K562 (cell line): ENCODE data around the gene MTFR2. TPM values are rescaled to one million over a fixed set of nuclear protein-coding genes. Genes with fewer than 3 reads are reported as not detected.

Experiments
- ATAC-seq: fragments of 200-7000 bp; cut with Tn5 transposase; 3 replicates; pipeline ENCODE4 v1.9.1; 2020; ENCODE audit warnings: moderate library complexity
- BruUV-seq: library from RNA; stranded (reverse); fragments of 400-500 nt; replicated peaks from 2 replicates; lab custom pipeline; 2021; lab: Mats Ljungman, UMichigan
- CTCF ChIA-PET: fragments of 300-600 bp; formaldehyde crosslinking; extraction: SDS; loops from one replicate; lab custom pipeline; 2021; ENCODE audit warnings: low intra/inter-chr PET ratio; lab: Yijun Ruan, JAX
- POLR2A ChIA-PET: fragments of 300-600, 350-650 bp; sonication (Branson Sonifier 250); formaldehyde crosslinking; extraction: SDS; loops from one replicate; lab custom pipeline; 2021; ENCODE audit warnings: antibody characterized with exemption, inconsistent platforms; lab: Yijun Ruan, JAX
- DNase-seq, 4 experiments: peaks; one replicate each; pipeline versions ENCODE4 v3.0.0 to v3.0.0-alpha.2; 2011 to 2018; ENCODE audit warnings: low spot score in 3 of 4, mixed read lengths in 3 of 4; ENCODE audit errors: extremely low read depth in 1 of 4
- FAIRE-seq: peaks from 2 replicates; lab custom pipeline; 2011; peaks lifted over from hg19 to GRCh38; lab: Jason Lieb, UNC
- H2AFZ ChIP-seq: 2 replicates; pipeline ENCODE4 v1.6.0; 2011; ENCODE audit warnings: low read depth, low read length, control low read depth, inconsistent platforms
- H3K27ac ChIP-seq: fragments of 200-600 bp; 3 replicates; pipeline ENCODE4 v1.8.0; 2011; ENCODE audit warnings: low read depth, mild to moderate bottlenecking, control low read depth, inconsistent platforms, low read length, moderate library complexity, mixed read lengths; ENCODE audit errors: extremely low read depth
- H3K27me3 ChIP-seq, 2 experiments: fragments of 300-600 bp in 1 of 2; 2 replicates in 1 of 2; 3 replicates in 1 of 2; pipeline versions ENCODE4 v1.6.0 to v1.8.0; 2011; ENCODE audit warnings: inconsistent platforms in 2 of 2, low read length in 2 of 2, mild to moderate bottlenecking in 1 of 2, mixed read lengths in 1 of 2, moderate library complexity in 1 of 2; ENCODE audit not compliant: control insufficient read depth in 2 of 2, insufficient read depth in 2 of 2
- H3K36me3 ChIP-seq: fragments of 300-600 bp; 3 replicates; pipeline ENCODE4 v1.8.0; 2011; ENCODE audit warnings: mild to moderate bottlenecking, low read length, inconsistent platforms; ENCODE audit not compliant: control insufficient read depth, insufficient read depth
- H3K4me1 ChIP-seq, 2 experiments: fragments of 200-600 bp in 1 of 2; replicated peaks in 1 of 2; 2 replicates in 1 of 2; 3 replicates in 1 of 2; pipeline versions ENCODE4 v1.5.1 to v1.8.0; 2011; ENCODE audit warnings: inconsistent platforms in 2 of 2, low read length in 2 of 2, mild to moderate bottlenecking in 1 of 2, mixed read lengths in 1 of 2, moderate library complexity in 1 of 2; ENCODE audit not compliant: control insufficient read depth in 2 of 2, insufficient read depth in 2 of 2
- H3K4me2 ChIP-seq: 2 replicates; pipeline ENCODE4 v1.6.1; 2011; ENCODE audit warnings: low read length, control low read depth, inconsistent platforms, mixed read lengths; ENCODE audit not compliant: insufficient read depth
- H3K4me3 ChIP-seq: fragments of 200-600 bp; sonication (generic), shearing (Covaris generic); 2 replicates; pipeline ENCODE4 v1.5.1; 2016; ENCODE audit warnings: control low read depth, inconsistent platforms
- H3K79me2 ChIP-seq: fragments of 200-600 bp; 3 replicates; pipeline ENCODE4 v1.8.0; 2011; ENCODE audit warnings: low read length, inconsistent platforms; ENCODE audit not compliant: control insufficient read depth, insufficient read depth
- H3K9ac ChIP-seq, 2 experiments: 2 replicates each; pipeline versions ENCODE4 v1.6.0 to v1.6.1; 2011; ENCODE audit warnings: low read depth in 2 of 2, low read length in 2 of 2, control low read depth in 1 of 2, inconsistent platforms in 1 of 2, mild to moderate bottlenecking in 1 of 2, mixed read lengths in 1 of 2; ENCODE audit not compliant: insufficient read depth in 1 of 2
- H3K9me1 ChIP-seq: one replicate; pipeline ENCODE4 v1.6.0; 2011; ENCODE audit warnings: inconsistent platforms, mild to moderate bottlenecking, low read length, moderate library complexity; ENCODE audit not compliant: control insufficient read depth, insufficient read depth
- H3K9me3 ChIP-seq: replicated peaks from 2 replicates; pipeline ENCODE4 v1.5.1; 2011; ENCODE audit warnings: low read depth, low read length, inconsistent platforms; ENCODE audit not compliant: control insufficient read depth, insufficient read depth
- H4K20me1 ChIP-seq: replicated peaks from 2 replicates; pipeline ENCODE4 v1.6.1; 2011; ENCODE audit warnings: low read length, inconsistent platforms, mixed read lengths; ENCODE audit not compliant: control insufficient read depth, insufficient read depth
- DMBX1 ChIP-seq: fragments of 250-450 bp; sonication (Bioruptor Pico); IDR thresholded peaks from 2 replicates; pipeline ENCODE4 v1.8.0; 2022; ENCODE audit warnings: inconsistent platforms, mild to moderate bottlenecking, moderate library complexity, borderline replicate concordance
- GTF2E2 ChIP-seq: fragments of 200-800 bp; sonication (Bioruptor generic); IDR thresholded peaks from 2 replicates; pipeline ENCODE4 v1.6.1; 2016; ENCODE audit warnings: missing genetic modification characterization, missing compliant biosample characterization
- KLF13 ChIP-seq: fragments of 450-650 bp; IDR thresholded peaks from 2 replicates; pipeline ENCODE4 v1.6.1; 2016; ENCODE audit warnings: missing genetic modification characterization, low read depth, mild to moderate bottlenecking, missing compliant biosample characterization, moderate library complexity, borderline replicate concordance
- SMARCE1 ChIP-seq: fragments of 450-650 bp; IDR thresholded peaks from 2 replicates; pipeline ENCODE4 v1.7.1; 2016; ENCODE audit warnings: mild to moderate bottlenecking
- SNIP1 ChIP-seq: fragments of 450-650 bp; IDR thresholded peaks from 2 replicates; pipeline ENCODE4 v1.7.1; 2017; ENCODE audit warnings: low read depth, mild to moderate bottlenecking
- ZFP30 ChIP-seq: fragments of 250-450 bp; sonication (Bioruptor Pico); IDR thresholded peaks from 2 replicates; pipeline ENCODE4 v1.8.0; 2022; ENCODE audit warnings: moderate library complexity, mild to moderate bottlenecking, inconsistent platforms, borderline replicate concordance
- ZKSCAN1 ChIP-seq: fragments of 150-350 bp; IDR thresholded peaks from 2 replicates; pipeline ENCODE4 v1.6.1; 2016; ENCODE audit warnings: low read depth, low read length
- WGBS: fragments of 100-300 bp; shearing (Covaris generic); methylation state at CpG from one replicate; pipeline ENCODE4 v1.1.6; 2016; ENCODE audit warnings: low coverage, mixed read lengths; ENCODE audit not compliant: insufficient coverage; ENCODE audit errors: missing lambda C conversion rate; 5-methylcytosine and 5-hydroxymethylcytosine counted together
- in situ Hi-C: fragments of 300-500 bp; cut with MboI; formaldehyde crosslinking; loops from 4 replicates; pipeline ENCODE4 v1.15.0; 2018; ENCODE audit warnings: inconsistent platforms, mixed read lengths
- intact Hi-C: fragments of 100-400 bp; cut with micrococcal nuclease; formaldehyde crosslinking; loops from 2 replicates; pipeline ENCODE4 v1.14.2; 2022
- polyA plus RNA-seq, 8 experiments: library from polyadenylated mRNA; depleted of rRNA in 4 of 8; stranded (reverse) in 5 of 8; unstranded in 3 of 8; fragments of >200 nt; fragmentation: Nextera tagmentation in 2 of 8; fragmentation: Illumina TruSeq in 1 of 8; extraction: Ambion mirVana in 2 of 8; extraction: Trizol in 1 of 8; gene quantifications; 2 replicates each; pipeline versions ENCODE4 v1.2.1 to v1.2.3, GENCODE V29; 2011 to 2014; ENCODE audit warnings: inconsistent platforms in 1 of 8, missing spikeins in 1 of 8
- total RNA-seq, 7 experiments: library from RNA; depleted of rRNA in 6 of 7; stranded (reverse); fragments of >200 nt in 6 of 7; fragmentation: Illumina TruSeq in 2 of 7; extraction: Trizol in 2 of 7; gene quantifications; 2 replicates each; pipeline versions ENCODE4 v1.2.1 to v1.2.3, GENCODE V29; 2011 to 2021; ENCODE audit warnings: low replicate concordance in 1 of 7
- TF ChIP-seq, protein P1 (sequence below): fragments of 450-650 bp; IDR thresholded peaks from 2 replicates; pipeline ENCODE4 v1.6.1; 2017; ENCODE audit warnings: antibody characterized with exemption, mild to moderate bottlenecking
- TF ChIP-seq, protein P2 (sequence below): fragments of 450-650 bp; IDR thresholded peaks from 2 replicates; pipeline ENCODE4 v1.6.1; 2016; ENCODE audit warnings: antibody characterized with exemption

MTFR2 gene
- total and polyA plus RNA-seq, 9 of the 15 experiments (the other 6 are each of a cell fraction or from before 2014, with no cell fraction given) = 10.1 to 63.3 (median 45.9) TPM

DNA sequence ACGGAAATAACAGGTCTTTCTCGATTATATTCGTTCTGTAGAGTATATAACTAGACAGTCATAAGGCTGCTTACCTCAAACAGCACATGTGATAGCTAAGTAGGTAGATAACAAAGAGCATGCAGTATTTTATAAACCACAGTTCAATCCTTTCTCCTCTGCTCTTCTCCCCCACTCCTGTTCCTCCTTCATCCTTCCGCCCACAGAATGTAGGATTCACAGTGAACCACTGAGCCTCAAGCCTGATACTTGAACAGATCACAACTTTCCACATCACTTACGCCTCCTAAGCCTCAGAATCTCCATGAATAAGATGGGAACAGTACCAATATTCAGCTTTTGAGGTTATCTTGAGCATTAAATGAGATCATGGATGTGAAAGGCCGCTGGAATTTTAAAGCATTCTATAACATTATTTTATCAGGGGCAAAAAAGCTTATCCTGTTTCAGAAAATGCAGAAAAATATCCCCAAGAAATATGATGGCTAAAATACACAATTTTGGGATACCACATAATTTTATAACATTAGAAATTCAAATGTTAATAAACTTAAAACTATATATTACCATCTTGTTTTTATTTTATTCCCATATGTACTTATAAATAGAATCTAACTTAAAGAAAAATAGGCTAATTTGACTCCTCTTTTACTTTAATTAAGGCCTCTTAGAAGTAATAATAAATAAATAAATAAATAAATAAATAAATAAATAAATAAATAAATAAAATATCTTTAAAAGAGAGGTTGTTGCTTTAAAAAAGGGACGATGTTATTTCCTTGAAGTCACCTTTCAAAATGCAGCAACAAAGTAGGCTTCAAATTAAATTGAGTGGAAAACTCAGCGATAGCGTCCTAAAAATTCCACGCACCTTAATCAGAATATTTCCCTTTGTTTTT is 33.4 kb downstream of the MTFR2 start:
- in situ Hi-C loops = no loop called here
- CTCF ChIA-PET = no interaction called here

More for the DNA sequence above, 33.4 kb downstream of the MTFR2 start:
- no peaks in the 10 kb centered on the region for H3K9me1 ChIP-seq
- H3K9me3 ChIP-seq = 0 out of 2 replicates have a peak, but pooled peaks cover 3% of the 10 kb centered on the region
- H3K27me3 ChIP-seq = peaks cover 16 to 25% of the 10 kb centered on the region in 2 experiments; a peak in 4 of 5 replicates
- FAIRE-seq (no peak), DNase-seq (no peak), ATAC-seq (no peak)
- POLR2A ChIA-PET = interaction anchor here (0.8 kb wide), 1 partner anchor 11 kb away, joined by 3 read pairs; no protein-coding TSS in a partner anchor
- no peak overlapping the region for H3K4me3 ChIP-seq
- no peaks in the 10 kb centered on the region for H3K36me3 ChIP-seq
- H4K20me1 ChIP-seq = no peaks in the 10 kb centered on the region
- H3K79me2 ChIP-seq = no peaks in the 10 kb centered on the region
- intact Hi-C loops = no loop called here
- H3K4me2 ChIP-seq = no peak overlapping the region
- no TSS peak for BruUV-seq
- TF ChIP-seq DMBX1 (CRISPR knock-in tag) = no peak
- no peak for TF ChIP-seq SNIP1
- TF ChIP-seq ZKSCAN1 = no peak
- TF ChIP-seq GTF2E2 (tag) = no peak
- TF ChIP-seq ZFP30 (CRISPR knock-in tag) = no peak
- TF ChIP-seq, protein P1, sequence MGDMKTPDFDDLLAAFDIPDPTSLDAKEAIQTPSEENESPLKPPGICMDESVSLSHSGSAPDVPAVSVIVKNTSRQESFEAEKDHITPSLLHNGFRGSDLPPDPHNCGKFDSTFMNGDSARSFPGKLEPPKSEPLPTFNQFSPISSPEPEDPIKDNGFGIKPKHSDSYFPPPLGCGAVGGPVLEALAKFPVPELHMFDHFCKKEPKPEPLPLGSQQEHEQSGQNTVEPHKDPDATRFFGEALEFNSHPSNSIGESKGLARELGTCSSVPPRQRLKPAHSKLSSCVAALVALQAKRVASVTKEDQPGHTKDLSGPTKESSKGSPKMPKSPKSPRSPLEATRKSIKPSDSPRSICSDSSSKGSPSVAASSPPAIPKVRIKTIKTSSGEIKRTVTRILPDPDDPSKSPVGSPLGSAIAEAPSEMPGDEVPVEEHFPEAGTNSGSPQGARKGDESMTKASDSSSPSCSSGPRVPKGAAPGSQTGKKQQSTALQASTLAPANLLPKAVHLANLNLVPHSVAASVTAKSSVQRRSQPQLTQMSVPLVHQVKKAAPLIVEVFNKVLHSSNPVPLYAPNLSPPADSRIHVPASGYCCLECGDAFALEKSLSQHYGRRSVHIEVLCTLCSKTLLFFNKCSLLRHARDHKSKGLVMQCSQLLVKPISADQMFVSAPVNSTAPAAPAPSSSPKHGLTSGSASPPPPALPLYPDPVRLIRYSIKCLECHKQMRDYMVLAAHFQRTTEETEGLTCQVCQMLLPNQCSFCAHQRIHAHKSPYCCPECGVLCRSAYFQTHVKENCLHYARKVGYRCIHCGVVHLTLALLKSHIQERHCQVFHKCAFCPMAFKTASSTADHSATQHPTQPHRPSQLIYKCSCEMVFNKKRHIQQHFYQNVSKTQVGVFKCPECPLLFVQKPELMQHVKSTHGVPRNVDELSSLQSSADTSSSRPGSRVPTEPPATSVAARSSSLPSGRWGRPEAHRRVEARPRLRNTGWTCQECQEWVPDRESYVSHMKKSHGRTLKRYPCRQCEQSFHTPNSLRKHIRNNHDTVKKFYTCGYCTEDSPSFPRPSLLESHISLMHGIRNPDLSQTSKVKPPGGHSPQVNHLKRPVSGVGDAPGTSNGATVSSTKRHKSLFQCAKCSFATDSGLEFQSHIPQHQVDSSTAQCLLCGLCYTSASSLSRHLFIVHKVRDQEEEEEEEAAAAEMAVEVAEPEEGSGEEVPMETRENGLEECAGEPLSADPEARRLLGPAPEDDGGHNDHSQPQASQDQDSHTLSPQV = no peak
- TF ChIP-seq KLF13 (tag) = no peak
- TF ChIP-seq, protein P2, sequence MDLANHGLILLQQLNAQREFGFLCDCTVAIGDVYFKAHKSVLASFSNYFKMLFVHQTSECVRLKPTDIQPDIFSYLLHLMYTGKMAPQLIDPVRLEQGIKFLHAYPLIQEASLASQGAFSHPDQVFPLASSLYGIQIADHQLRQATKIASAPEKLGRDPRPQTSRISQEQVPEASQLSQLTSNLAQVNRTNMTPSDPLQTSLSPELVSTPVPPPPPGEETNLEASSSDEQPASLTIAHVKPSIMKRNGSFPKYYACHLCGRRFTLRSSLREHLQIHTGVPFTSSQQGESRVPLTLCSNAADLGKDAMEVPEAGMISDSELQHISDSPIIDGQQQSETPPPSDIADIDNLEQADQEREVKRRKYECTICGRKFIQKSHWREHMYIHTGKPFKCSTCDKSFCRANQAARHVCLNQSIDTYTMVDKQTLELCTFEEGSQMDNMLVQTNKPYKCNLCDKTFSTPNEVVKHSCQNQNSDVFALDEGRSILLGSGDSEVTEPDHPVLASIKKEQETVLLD = no peak
- TF ChIP-seq SMARCE1 = no peak
- H2AFZ ChIP-seq = no peak overlapping the region
- no peak overlapping the region for H3K9ac ChIP-seq
- WGBS = under 1% methylated on average over 10 of the region's 10 CpGs
- H3K4me1 ChIP-seq = no peaks in the 10 kb centered on the region
- no peak overlapping the region for H3K27ac ChIP-seq
